ENCODE measurements around the gene LMOD2. TPM values are rescaled to one million over a fixed set of nuclear protein-coding genes. Genes with fewer than 3 reads are reported as not detected.

Gene LMOD2
- total and polyA plus RNA-seq, 2 donors (not counting 3 experiments of a cell fraction or from before 2014, with no cell fraction given) = not detected

DNA sequence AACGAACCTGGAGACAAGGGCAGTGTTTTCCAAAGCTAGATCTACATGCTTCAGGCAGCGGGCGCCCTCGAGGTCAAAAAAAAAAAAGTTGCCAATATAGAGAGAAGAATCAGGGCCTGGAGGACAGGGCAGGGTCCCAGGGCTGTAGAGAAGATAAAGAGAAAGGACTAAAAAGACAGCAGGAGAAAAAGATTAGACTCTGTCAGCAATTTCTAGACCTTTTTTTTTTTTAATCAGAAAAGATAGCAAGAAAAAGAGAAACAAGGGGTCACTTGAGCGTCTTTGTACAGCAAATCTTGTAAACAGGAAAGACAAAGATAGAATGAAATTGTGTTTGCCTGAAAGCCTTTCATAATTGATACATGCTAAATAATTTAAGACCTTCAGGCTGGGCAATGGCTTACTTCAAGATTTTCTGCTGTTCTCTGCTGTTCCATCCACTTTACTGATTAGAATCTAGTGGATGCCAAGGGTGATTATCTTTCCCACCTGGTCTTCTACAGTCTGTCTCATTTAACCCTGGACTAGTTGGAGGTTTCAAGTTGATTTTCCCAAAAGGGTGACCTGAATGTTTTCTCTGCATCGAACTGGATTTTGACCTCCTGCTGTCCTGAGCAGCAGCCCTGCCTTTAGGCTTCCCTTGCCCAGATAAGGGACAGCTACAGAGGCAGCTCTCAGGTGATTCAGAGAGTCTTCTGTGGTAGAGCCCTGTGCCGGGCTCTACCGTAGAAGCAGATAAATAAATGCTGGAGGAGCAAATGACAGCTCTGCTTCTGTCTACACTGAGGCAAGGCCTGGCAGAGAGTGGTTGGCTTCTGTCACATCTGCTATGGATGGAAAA, 5.1 kb downstream of the LMOD2 start:
- H3K9ac ChIP-seq (replicated peaks; ENCODE audit: extremely low read depth, insufficient read depth, low read length) = no peak overlapping the region
- peaks cover 4% of the 10 kb centered on the region for H3K4me1 ChIP-seq (ENCODE audit: control insufficient read depth, extremely low read depth, insufficient read depth, low read length)
- no peaks in the 10 kb centered on the region for H3K9me3 ChIP-seq (replicated peaks; ENCODE audit: control insufficient read depth, insufficient read depth, low read length)
- H3K36me3 ChIP-seq (ENCODE audit: control insufficient read depth in 2 of 2, extremely low read depth in 1 of 2, insufficient read depth in 2 of 2, low read length in 2 of 2) = no peaks in the 10 kb centered on the region
- DNase-seq (ENCODE audit: low read depth, low spot score) = no peak
- H4K20me1 ChIP-seq (replicated peaks; ENCODE audit: control insufficient read depth, extremely low read depth, insufficient read depth, low read length) = no peaks in the 10 kb centered on the region
- no peak for FAIRE-seq
- no peak overlapping the region for H2AFZ ChIP-seq (ENCODE audit: low read depth, low read length)
- POLR2A ChIA-PET = no interaction called here
- H3K9me1 ChIP-seq (replicated peaks; ENCODE audit: control insufficient read depth, extremely low read depth, insufficient read depth, low read length) = no peaks in the 10 kb centered on the region
- intact Hi-C loops (cut with micrococcal nuclease) = no loop called here
- no peaks in the 10 kb centered on the region for H3K79me2 ChIP-seq (ENCODE audit: control insufficient read depth, insufficient read depth, low read length)
- TF ChIP-seq, protein P1, sequence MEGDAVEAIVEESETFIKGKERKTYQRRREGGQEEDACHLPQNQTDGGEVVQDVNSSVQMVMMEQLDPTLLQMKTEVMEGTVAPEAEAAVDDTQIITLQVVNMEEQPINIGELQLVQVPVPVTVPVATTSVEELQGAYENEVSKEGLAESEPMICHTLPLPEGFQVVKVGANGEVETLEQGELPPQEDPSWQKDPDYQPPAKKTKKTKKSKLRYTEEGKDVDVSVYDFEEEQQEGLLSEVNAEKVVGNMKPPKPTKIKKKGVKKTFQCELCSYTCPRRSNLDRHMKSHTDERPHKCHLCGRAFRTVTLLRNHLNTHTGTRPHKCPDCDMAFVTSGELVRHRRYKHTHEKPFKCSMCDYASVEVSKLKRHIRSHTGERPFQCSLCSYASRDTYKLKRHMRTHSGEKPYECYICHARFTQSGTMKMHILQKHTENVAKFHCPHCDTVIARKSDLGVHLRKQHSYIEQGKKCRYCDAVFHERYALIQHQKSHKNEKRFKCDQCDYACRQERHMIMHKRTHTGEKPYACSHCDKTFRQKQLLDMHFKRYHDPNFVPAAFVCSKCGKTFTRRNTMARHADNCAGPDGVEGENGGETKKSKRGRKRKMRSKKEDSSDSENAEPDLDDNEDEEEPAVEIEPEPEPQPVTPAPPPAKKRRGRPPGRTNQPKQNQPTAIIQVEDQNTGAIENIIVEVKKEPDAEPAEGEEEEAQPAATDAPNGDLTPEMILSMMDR (IDR thresholded peaks at IDR 0.05; ENCODE audit: extremely low read depth in 1 of 2, insufficient read depth in 1 of 2, low read depth in 1 of 2, low read length in 2 of 2) = no peak
- no peak for TF ChIP-seq POLR2A (IDR thresholded peaks at IDR 0.05; ENCODE audit: low read depth, low read length)
- TF ChIP-seq JUN (IDR thresholded peaks at IDR 0.05; ENCODE audit: borderline replicate concordance, insufficient read depth, insufficient read length, low read depth) = no peak
- BruUV-seq (replicated peaks) = no TSS peak
- no peak overlapping the region for H3K27ac ChIP-seq (ENCODE audit: insufficient read depth, low read depth, low read length)
- CTCF ChIA-PET = interaction anchor here (1.2 to 2.2 kb wide), 2 partner anchors 22 kb away, joined by 3 to 7 read pairs; no protein-coding TSS in a partner anchor
- H3K4me3 ChIP-seq (replicated peaks in 1 of 3; ENCODE audit: insufficient read depth in 1 of 3, low read depth in 1 of 3, low read length in 3 of 3) = no peak overlapping the region
- dilution Hi-C loops (cut with MboI; ENCODE audit: extremely low pct_ligation_motif_present, low sequenced_read_pairs) = no loop called here
- H3K27me3 ChIP-seq (ENCODE audit: control insufficient read depth in 2 of 2, insufficient read depth in 2 of 2, low read length in 2 of 2) = peaks cover 4 to 7% of the 10 kb centered on the region in 2 experiments
- H3K4me2 ChIP-seq (ENCODE audit: insufficient read depth, low read length) = no peak overlapping the region

DNA sequence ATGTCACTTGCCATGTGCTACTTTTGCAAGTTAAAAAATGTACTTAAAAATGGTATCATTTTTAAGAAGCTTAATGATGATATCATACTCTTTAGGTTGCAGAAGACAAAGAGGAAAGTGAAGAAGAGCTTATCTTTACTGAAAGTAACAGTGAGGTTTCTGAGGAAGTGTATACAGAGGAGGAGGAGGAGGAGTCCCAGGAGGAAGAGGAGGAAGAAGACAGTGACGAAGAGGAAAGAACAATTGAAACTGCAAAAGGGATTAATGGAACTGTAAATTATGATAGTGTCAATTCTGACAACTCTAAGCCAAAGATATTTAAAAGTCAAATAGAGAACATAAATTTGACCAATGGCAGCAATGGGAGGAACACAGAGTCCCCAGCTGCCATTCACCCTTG, 6.1 kb downstream of the LMOD2 start:
- CTCF ChIA-PET = interaction anchor here (0.9 to 1.3 kb wide), 4 partner anchors 21 to 210 kb away, joined by 3 to 8 read pairs (median 4); no protein-coding TSS in a partner anchor

More for the DNA sequence above, 6.1 kb downstream of the LMOD2 start:
- H3K27ac ChIP-seq (ENCODE audit: insufficient read depth, low read depth, low read length) = no peak overlapping the region
- no peak overlapping the region for H3K9ac ChIP-seq (replicated peaks; ENCODE audit: extremely low read depth, insufficient read depth, low read length)
- no TSS peak for BruUV-seq (replicated peaks)
- H3K27me3 ChIP-seq (ENCODE audit: control insufficient read depth in 2 of 2, insufficient read depth in 2 of 2, low read length in 2 of 2) = peaks cover 7 to 8% of the 10 kb centered on the region in 2 experiments
- FAIRE-seq (no peak), DNase-seq (ENCODE audit: low read depth, low spot score) (no peak)
- H2AFZ ChIP-seq (ENCODE audit: low read depth, low read length) = no peak overlapping the region
- H3K4me1 ChIP-seq (ENCODE audit: control insufficient read depth, extremely low read depth, insufficient read depth, low read length) = peaks cover 4% of the 10 kb centered on the region
- no peak overlapping the region for H3K4me3 ChIP-seq (replicated peaks in 1 of 3; ENCODE audit: insufficient read depth in 1 of 3, low read depth in 1 of 3, low read length in 3 of 3)
- H3K9me3 ChIP-seq (replicated peaks; ENCODE audit: control insufficient read depth, insufficient read depth, low read length) = no peaks in the 10 kb centered on the region
- H3K36me3 ChIP-seq (ENCODE audit: control insufficient read depth in 2 of 2, extremely low read depth in 1 of 2, insufficient read depth in 2 of 2, low read length in 2 of 2) = no peaks in the 10 kb centered on the region
- POLR2A ChIA-PET = no interaction called here
- no peaks in the 10 kb centered on the region for H3K79me2 ChIP-seq (ENCODE audit: control insufficient read depth, insufficient read depth, low read length)
- TF ChIP-seq FOS (IDR thresholded peaks at IDR 0.05; ENCODE audit: borderline replicate concordance, insufficient read depth, low read length) (no peak), JUN (IDR thresholded peaks at IDR 0.05; ENCODE audit: borderline replicate concordance, insufficient read depth, insufficient read length, low read depth) (no peak), GATA2 (IDR thresholded peaks at IDR 0.05; ENCODE audit: insufficient read depth, insufficient read length, low read depth, low read length) (no peak), EZH2 (IDR thresholded peaks at IDR 0.05; ENCODE audit: borderline replicate concordance, low read depth, low read length, severe bottlenecking) (no peak)
- TF ChIP-seq, protein P2, sequence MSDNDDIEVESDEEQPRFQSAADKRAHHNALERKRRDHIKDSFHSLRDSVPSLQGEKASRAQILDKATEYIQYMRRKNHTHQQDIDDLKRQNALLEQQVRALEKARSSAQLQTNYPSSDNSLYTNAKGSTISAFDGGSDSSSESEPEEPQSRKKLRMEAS (IDR thresholded peaks at IDR 0.05; ENCODE audit: insufficient read depth, insufficient read length) = no peak
- TF ChIP-seq, protein P1 (IDR thresholded peaks at IDR 0.05; ENCODE audit: extremely low read depth in 1 of 2, insufficient read depth in 1 of 2, low read depth in 1 of 2, low read length in 2 of 2) = no peak
- H3K4me2 ChIP-seq (ENCODE audit: insufficient read depth, low read length) = no peak overlapping the region
- no peaks in the 10 kb centered on the region for H4K20me1 ChIP-seq (replicated peaks; ENCODE audit: control insufficient read depth, extremely low read depth, insufficient read depth, low read length)
- dilution Hi-C loops (cut with MboI; ENCODE audit: extremely low pct_ligation_motif_present, low sequenced_read_pairs) = no loop called here
- intact Hi-C loops (cut with micrococcal nuclease) = no loop called here
- H3K9me1 ChIP-seq (replicated peaks; ENCODE audit: control insufficient read depth, extremely low read depth, insufficient read depth, low read length) = no peaks in the 10 kb centered on the region
